B cell (primary cell): ENCODE measurements around the gene CHD6. TPM values are rescaled to one million over a fixed set of nuclear protein-coding genes. Genes with fewer than 3 reads are reported as not detected.

Source experiments
- ATAC-seq: fragments of 200-7000 bp; cut with Tn5 transposase; one replicate; pipeline ENCODE4 v1.10.0; 2021; ENCODE audit warnings: low read depth, mild to moderate bottlenecking, moderate number of reproducible peaks, moderate library complexity
- CTCF ChIA-PET: fragments of 350-600 bp; sonication (Branson Sonifier 250); formaldehyde crosslinking; loops from one replicate; lab custom pipeline; 2021; ENCODE audit warnings: antibody characterized with exemption, inconsistent platforms; lab: Charles Lee
- POLR2A ChIA-PET: fragments of 350-600 bp; sonication (Branson Sonifier 250); formaldehyde crosslinking; loops from one replicate; lab custom pipeline; 2021; ENCODE audit warnings: antibody characterized with exemption; lab: Charles Lee
- DNase-seq: peaks from one replicate; pipeline ENCODE4 v3.0.0; 2013
- H2AFZ ChIP-seq: 2 replicates; pipeline ENCODE4 v1.6.1; 2012; ENCODE audit warnings: mild to moderate bottlenecking, low read depth, low read length; ENCODE audit not compliant: insufficient read depth, poor library complexity, severe bottlenecking
- H3K27ac ChIP-seq, 2 donors: 1 replicate in 1 of 2; 2 replicates in 1 of 2; pipeline ENCODE4 v1.5.1; 2012 to 2013; ENCODE audit warnings: low read length in 2 of 2, mild to moderate bottlenecking in 2 of 2, moderate library complexity in 1 of 2
- H3K27me3 ChIP-seq, 4 experiments: fragments of 200-600 bp in 1 of 4; sonication (generic) in 1 of 4; replicated peaks in 1 of 4; 1 replicate in 2 of 4; 2 replicates in 2 of 4; pipeline versions ENCODE4 v1.6.1 to v1.7.0; 2013 to 2016; ENCODE audit warnings: low read length in 3 of 4, mild to moderate bottlenecking in 2 of 4, mixed read lengths in 1 of 4, moderate library complexity in 1 of 4; ENCODE audit not compliant: insufficient read depth in 4 of 4, control insufficient read depth in 3 of 4; ENCODE audit errors: control extremely low read depth in 1 of 4
- H3K36me3 ChIP-seq, 2 experiments: replicated peaks in 1 of 2; 1 replicate in 1 of 2; 2 replicates in 1 of 2; pipeline versions ENCODE4 v1.6.1 to v1.7.1; 2013; ENCODE audit warnings: low read length in 1 of 2; ENCODE audit not compliant: insufficient read depth in 2 of 2, control insufficient read depth in 1 of 2; ENCODE audit errors: control extremely low read depth in 1 of 2, extremely low read depth in 1 of 2
- H3K4me1 ChIP-seq, 2 donors: fragments of 200-600 bp in 1 of 2; sonication (generic) in 1 of 2; 1 replicate in 1 of 2; 2 replicates in 1 of 2; pipeline versions ENCODE4 v1.5.1 to v1.6.1; 2013 to 2017; ENCODE audit warnings: low read length in 2 of 2; ENCODE audit not compliant: control insufficient read depth in 2 of 2, insufficient read depth in 2 of 2
- H3K4me2 ChIP-seq: replicated peaks from 2 replicates; pipeline ENCODE3; 2012; ENCODE audit warnings: mild to moderate bottlenecking, low read depth, low read length; ENCODE audit not compliant: poor library complexity, severe bottlenecking
- H3K4me3 ChIP-seq, 5 experiments: fragments of 200-600 bp in 1 of 5; sonication (generic) in 1 of 5; 1 replicate in 3 of 5; 2 replicates in 2 of 5; pipeline versions ENCODE4 v1.5.1 to v1.7.0; 2011 to 2016; ENCODE audit warnings: low read length in 4 of 5, mild to moderate bottlenecking in 4 of 5, low read depth in 2 of 5, control low read depth in 1 of 5, moderate library complexity in 1 of 5; ENCODE audit not compliant: insufficient read depth in 1 of 5; ENCODE audit errors: control extremely low read depth in 1 of 5, extremely low read depth in 1 of 5
- H3K79me2 ChIP-seq: fragments of 200-600 bp; sonication (generic); one replicate; pipeline ENCODE4 v1.6.0; 2016; ENCODE audit warnings: low read length; ENCODE audit not compliant: control insufficient read depth, insufficient read depth
- H3K9ac ChIP-seq: fragments of 200-600 bp; sonication (generic); 2 replicates; pipeline ENCODE4 v1.6.1; 2017; ENCODE audit warnings: mild to moderate bottlenecking, low read length, moderate library complexity
- H3K9me3 ChIP-seq, 3 donors: one replicate each; pipeline versions ENCODE4 v1.6.1 to v1.7.1; 2013; ENCODE audit warnings: low read length in 2 of 3; ENCODE audit not compliant: control insufficient read depth in 2 of 3, insufficient read depth in 1 of 3; ENCODE audit errors: control extremely low read depth in 1 of 3
- H4K20me1 ChIP-seq: 2 replicates; pipeline ENCODE4 v1.6.0; 2012; ENCODE audit warnings: mild to moderate bottlenecking, low read length; ENCODE audit not compliant: insufficient read depth, control insufficient read depth, poor library complexity, severe bottlenecking
- H3K27ac Mint-ChIP-seq: one replicate; pipeline ENCODE4 v1.8.0; 2021; ENCODE audit warnings: mixed read lengths
- H3K27me3 Mint-ChIP-seq: one replicate; pipeline ENCODE4 v1.8.0; 2021; ENCODE audit warnings: mixed read lengths
- H3K4me1 Mint-ChIP-seq: one replicate; pipeline ENCODE4 v1.8.0; 2021; ENCODE audit warnings: mixed read lengths
- H3K4me3 Mint-ChIP-seq: one replicate; pipeline ENCODE4 v1.8.0; 2021; ENCODE audit warnings: mixed read lengths
- H3K9me3 Mint-ChIP-seq: one replicate; pipeline ENCODE4 v1.8.0; 2022; ENCODE audit warnings: mixed read lengths; ENCODE audit not compliant: insufficient read depth
- EZH2 ChIP-seq: IDR thresholded peaks from 2 replicates; pipeline ENCODE4 v1.6.1; 2012; ENCODE audit warnings: borderline replicate concordance, low read depth, mild to moderate bottlenecking, moderate library complexity, low read length; ENCODE audit not compliant: insufficient read depth, poor library complexity, severe bottlenecking
- WGBS: methylation state at CpG from one replicate; pipeline ENCODE4 v1.1.5; 2013; ENCODE audit warnings: missing lambda C conversion rate; ENCODE audit not compliant: insufficient coverage; 5-methylcytosine and 5-hydroxymethylcytosine counted together
- intact Hi-C: fragments of 100-400 bp; cut with micrococcal nuclease; formaldehyde crosslinking; loops from one replicate; pipeline ENCODE4 v1.10.0; 2022
- polyA plus RNA-seq: library from polyadenylated mRNA; depleted of rRNA; stranded (reverse); fragments of >200 nt; gene quantifications from 2 replicates; pipeline ENCODE4 v1.2.3, GENCODE V29; 2012
- total RNA-seq, 2 donors: library from RNA; stranded (reverse); fragments of 120-200 nt in 1 of 2; gene quantifications; 1 replicate in 1 of 2; 2 replicates in 1 of 2; pipeline versions ENCODE4 v1.2.3 to v1.2.4, GENCODE V29; 2013 to 2022
- TF ChIP-seq, protein P1 (sequence below): fragments of 200-600 bp; IDR thresholded peaks from one replicate; pipeline ENCODE4 v1.8.0; 2022; ENCODE audit warnings: antibody characterized with exemption, mild to moderate bottlenecking

The CHD6 gene
- total and polyA plus RNA-seq, 2 donors (not counting 1 experiment from before 2014, with no cell fraction given) = 10.3 to 117 TPM

DNA sequence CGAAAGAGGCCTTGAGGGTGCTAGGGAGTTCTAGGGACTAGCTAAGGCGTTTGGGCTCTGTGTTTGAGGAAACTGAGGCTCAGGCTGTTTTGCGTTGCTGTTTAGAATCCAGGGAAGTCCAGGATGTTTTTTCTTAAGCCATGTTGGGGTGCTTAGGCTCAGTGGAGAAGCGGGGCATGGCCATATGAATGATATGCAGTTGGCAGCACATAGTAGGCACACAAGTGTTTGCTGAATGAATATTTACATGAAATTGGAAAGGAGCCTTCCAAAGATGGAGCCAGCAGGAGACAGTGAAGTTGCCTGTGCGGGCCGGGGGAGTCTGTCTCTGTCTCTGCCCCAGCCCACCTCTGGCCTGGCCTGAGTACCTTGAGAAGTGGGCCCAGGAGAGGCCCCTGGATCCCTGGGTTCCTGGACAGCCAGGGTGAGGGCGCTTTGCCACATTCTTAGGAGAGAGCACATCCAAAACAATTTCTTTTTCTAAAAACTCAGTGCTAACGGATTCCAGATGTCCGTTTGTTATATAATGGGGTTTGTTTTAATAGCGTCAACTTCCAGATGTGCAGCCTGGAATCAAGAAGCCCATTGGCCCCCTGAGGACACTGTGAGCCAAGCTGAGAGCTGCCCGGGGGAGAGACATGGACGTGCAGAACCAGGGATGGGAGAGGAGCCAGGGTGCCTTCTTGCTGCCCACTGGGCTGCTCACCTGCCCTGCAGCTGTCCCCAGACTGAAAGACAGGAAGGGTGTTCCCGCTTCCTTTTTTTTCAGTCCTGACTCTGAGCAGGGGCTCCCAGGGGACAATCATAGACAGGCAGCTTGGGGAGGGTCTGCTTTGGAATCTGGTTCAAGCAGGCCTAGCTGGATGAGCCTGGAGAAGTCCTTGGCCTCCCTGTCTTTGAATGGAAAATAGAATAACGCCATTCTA, 231.4 kb downstream of the CHD6 start:
- Histone ChIP-seq H3K79me2 (no peaks in the 10 kb centered on the region), H3K9me3 (peaks cover 0 to 10% (median 0%) of the 10 kb centered on the region in 3 donors), H3K9ac (no peak overlapping the region), H3K27me3 (no peaks in the 10 kb centered on the region), H3K4me3 (no peak overlapping the region), H2AFZ (no peak overlapping the region), H3K4me1 (peaks cover 0 to 2% of the 10 kb centered on the region in 2 donors), H4K20me1 (no peaks in the 10 kb centered on the region), H3K27ac (no peak overlapping the region), H3K4me2 (no peak overlapping the region), H3K36me3 (no peaks in the 10 kb centered on the region)
- no peak for TF ChIP-seq EZH2
- TF ChIP-seq, protein P1, sequence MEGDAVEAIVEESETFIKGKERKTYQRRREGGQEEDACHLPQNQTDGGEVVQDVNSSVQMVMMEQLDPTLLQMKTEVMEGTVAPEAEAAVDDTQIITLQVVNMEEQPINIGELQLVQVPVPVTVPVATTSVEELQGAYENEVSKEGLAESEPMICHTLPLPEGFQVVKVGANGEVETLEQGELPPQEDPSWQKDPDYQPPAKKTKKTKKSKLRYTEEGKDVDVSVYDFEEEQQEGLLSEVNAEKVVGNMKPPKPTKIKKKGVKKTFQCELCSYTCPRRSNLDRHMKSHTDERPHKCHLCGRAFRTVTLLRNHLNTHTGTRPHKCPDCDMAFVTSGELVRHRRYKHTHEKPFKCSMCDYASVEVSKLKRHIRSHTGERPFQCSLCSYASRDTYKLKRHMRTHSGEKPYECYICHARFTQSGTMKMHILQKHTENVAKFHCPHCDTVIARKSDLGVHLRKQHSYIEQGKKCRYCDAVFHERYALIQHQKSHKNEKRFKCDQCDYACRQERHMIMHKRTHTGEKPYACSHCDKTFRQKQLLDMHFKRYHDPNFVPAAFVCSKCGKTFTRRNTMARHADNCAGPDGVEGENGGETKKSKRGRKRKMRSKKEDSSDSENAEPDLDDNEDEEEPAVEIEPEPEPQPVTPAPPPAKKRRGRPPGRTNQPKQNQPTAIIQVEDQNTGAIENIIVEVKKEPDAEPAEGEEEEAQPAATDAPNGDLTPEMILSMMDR = no peak
- no peaks in the 10 kb centered on the region for H3K4me1 Mint-ChIP-seq
- no peaks in the 10 kb centered on the region for H3K9me3 Mint-ChIP-seq
- CTCF ChIA-PET = no interaction called here
- no peak overlapping the region for H3K4me3 Mint-ChIP-seq
- WGBS = 94% methylated on average over 12 of the region's 14 CpGs
- intact Hi-C loops = no loop called here
- peaks cover 23% of the 10 kb centered on the region for H3K27me3 Mint-ChIP-seq
- ATAC-seq = no peak
- POLR2A ChIA-PET = no interaction called here
- no peak for DNase-seq
- no peak overlapping the region for H3K27ac Mint-ChIP-seq

DNA sequence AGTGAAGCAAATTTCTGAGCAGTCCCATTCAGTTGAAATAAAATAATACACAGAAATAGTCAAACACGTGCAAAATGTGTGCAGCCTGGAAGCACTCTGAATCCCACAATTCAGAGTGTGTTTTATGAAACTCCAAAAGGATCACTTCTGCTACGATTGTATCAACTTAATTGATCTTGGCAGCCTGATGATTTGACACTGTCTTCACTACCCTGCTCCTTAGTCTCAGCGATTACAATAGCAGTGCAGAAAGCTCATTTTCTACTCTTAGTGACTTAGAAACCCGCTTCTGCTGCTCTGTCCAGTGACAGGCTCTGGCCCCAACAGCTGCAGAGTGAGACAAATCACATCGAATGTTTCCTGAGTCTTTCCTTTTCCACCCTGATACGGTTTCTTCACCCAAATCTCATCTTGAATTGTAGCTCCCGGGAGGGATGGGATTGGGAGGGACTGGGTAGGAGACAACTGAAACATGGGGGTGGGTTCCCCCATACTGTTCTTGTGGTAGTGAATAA, 235.3 kb downstream of the CHD6 start:
- Mint-ChIP-seq H3K4me1 (no peaks in the 10 kb centered on the region), H3K4me3 (no peak overlapping the region), H3K9me3 (no peaks in the 10 kb centered on the region), H3K27me3 (peaks cover 31% of the 10 kb centered on the region), H3K27ac (no peak overlapping the region)
- no peak overlapping the region for H3K4me2 ChIP-seq
- H3K27me3 ChIP-seq = peaks cover 0 to 3% (median 1%) of the 10 kb centered on the region in 4 experiments
- no peaks in the 10 kb centered on the region for H3K36me3 ChIP-seq
- WGBS = 82% methylated on average over 4 of the region's 7 CpGs
- intact Hi-C loops = no loop called here
- H3K9me3 ChIP-seq = peaks cover 0 to 4% (median 0%) of the 10 kb centered on the region in 3 donors
- no peak overlapping the region for H3K9ac ChIP-seq
- no peak overlapping the region for H2AFZ ChIP-seq
- H4K20me1 ChIP-seq = no peaks in the 10 kb centered on the region
- H3K4me1 ChIP-seq = peaks cover 0 to 2% of the 10 kb centered on the region in 2 donors
- no peaks in the 10 kb centered on the region for H3K79me2 ChIP-seq
- ChIA-PET CTCF (no interaction called here), POLR2A (no interaction called here)
- no peak for TF ChIP-seq EZH2
- TF ChIP-seq, protein P1 = no peak
- no peak for DNase-seq
- H3K4me3 ChIP-seq = no peak overlapping the region
- H3K27ac ChIP-seq = no peak overlapping the region
- no peak for ATAC-seq
